ENCODE measurements around the gene EIF4H.

DNA sequence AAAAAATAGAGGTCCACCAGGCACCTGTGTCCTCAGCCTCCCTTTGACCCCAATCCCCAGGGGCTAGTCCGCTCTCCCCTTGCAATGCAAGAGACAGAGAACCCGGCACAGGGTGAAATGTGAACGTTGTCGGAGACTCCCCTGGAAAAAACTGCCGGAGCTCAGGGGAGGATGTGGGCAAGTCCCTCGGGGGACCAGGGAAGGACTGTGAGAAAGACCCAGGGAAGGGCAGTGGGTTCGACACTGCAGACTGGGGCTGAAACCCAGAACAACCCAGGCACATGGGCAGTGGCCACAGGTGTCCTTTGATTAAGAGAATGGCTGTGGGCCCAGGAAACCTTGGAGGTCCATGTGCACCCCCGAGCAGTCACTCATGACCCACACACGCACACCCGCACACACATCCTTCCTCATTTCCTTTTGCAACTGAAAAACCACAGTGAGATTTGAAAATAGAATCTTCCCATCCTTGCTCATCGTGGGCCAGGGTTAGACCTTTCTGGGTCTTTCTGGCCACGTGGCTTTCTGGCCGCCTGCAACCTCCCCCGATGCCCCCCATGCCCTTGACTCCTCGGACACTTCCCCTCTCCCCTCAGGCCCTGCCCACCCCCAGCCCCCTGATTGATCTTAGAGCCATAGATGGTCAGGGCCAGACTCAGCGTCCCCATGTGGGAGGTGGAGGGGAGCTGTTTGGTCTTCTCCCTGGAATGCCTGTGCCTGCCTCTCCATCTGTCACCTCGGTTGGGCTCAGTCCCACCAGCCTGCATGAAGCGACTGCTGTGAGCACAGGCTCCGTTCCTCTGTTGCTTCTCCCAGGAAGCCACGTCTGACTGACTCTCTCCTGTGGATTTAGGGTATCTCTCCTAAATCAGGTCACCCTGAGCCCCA lies 43.5 kb downstream of the EIF4H start:
- TF ChIP-seq FOXM1 (IDR thresholded peaks at IDR 0.05; ENCODE audit: borderline replicate concordance) (no peak), SP1 (IDR thresholded peaks at IDR 0.05) (no peak), FOXK2 (IDR thresholded peaks at IDR 0.05) (no peak), HDGF (IDR thresholded peaks at IDR 0.05; ENCODE audit: borderline replicate concordance) (no peak), NFRKB (IDR thresholded peaks at IDR 0.05) (no peak), ZNF384 (IDR thresholded peaks at IDR 0.05) (no peak), BHLHE40 (IDR thresholded peaks at IDR 0.05; ENCODE audit: borderline replicate concordance) (no peak), ELF4 (IDR thresholded peaks at IDR 0.05) (no peak), L3MBTL2 (conservative IDR thresholded peaks at IDR 0.05) (no peak), SUZ12 (IDR thresholded peaks at IDR 0.05) (no peak)
